Stromal cell of bone marrow (primary cell): ENCODE measurements around the gene ZFHX3.

Experiments
- DNase-seq: peaks from one replicate; pipeline ENCODE4 v3.0.0-alpha.2; 2012; ENCODE audit warnings: low read depth

Gene ZFHX3

GRCh38 chr16:73054813-73055482 lies 7.0 kb upstream of the ZFHX3 start:
- no peak for DNase-seq

GRCh38 chr16:73054498-73054812 lies 6.5 kb upstream of the ZFHX3 start:
- no peak for DNase-seq

GRCh38 chr16:73054125-73054484 lies 6.2 kb upstream of the ZFHX3 start:
- DNase-seq, result no peak

- no peak for DNase-seq
Measured at GRCh38 chr16:73053364-73054124, 5.6 kb upstream of the ZFHX3 start.

GRCh38 chr16:73053038-73053363 lies 5.1 kb upstream of the ZFHX3 start:
- DNase-seq, result no peak

- DNase-seq, result no peak
Measured at GRCh38 chr16:73052576-73052975, 4.6 kb upstream of the ZFHX3 start.

- no peak for DNase-seq
Measured at GRCh38 chr16:73051961-73052360, 4.0 kb upstream of the ZFHX3 start.

GRCh38 chr16:73051226-73051625 lies 3.3 kb upstream of the ZFHX3 start:
- no peak for DNase-seq

GRCh38 chr16:73050201-73051099 lies 2.5 kb upstream of the ZFHX3 start:
- no peak for DNase-seq

GRCh38 chr16:73049511-73049910 lies 1.6 kb upstream of the ZFHX3 start:
- no peak for DNase-seq

- no peak for DNase-seq
Measured at GRCh38 chr16:73049091-73049490, 1.2 kb upstream of the ZFHX3 start.

GRCh38 chr16:73048292-73049080 lies 558 bp upstream of the ZFHX3 start:
- DNase-seq, result no peak

GRCh38 chr16:73047221-73047535 lies 750 bp downstream of the ZFHX3 start:
- DNase-seq, result no peak

- DNase-seq, result no peak
Measured at GRCh38 chr16:73046849-73047214, 1.1 kb downstream of the ZFHX3 start.

GRCh38 chr16:73046202-73046848 lies 1.6 kb downstream of the ZFHX3 start:
- no peak for DNase-seq

- no peak for DNase-seq
Measured at GRCh38 chr16:73043828-73044467, 4.0 kb downstream of the ZFHX3 start.

- no peak for DNase-seq
Measured at GRCh38 chr16:73042807-73043206, 5.1 kb downstream of the ZFHX3 start.

- no peak for DNase-seq
Measured at GRCh38 chr16:73041676-73042075, 6.3 kb downstream of the ZFHX3 start.

GRCh38 chr16:73040735-73041402 lies 7.1 kb downstream of the ZFHX3 start:
- no peak for DNase-seq

GRCh38 chr16:73040136-73040535 lies 7.8 kb downstream of the ZFHX3 start:
- DNase-seq, result no peak
